A549 (cell line): ENCODE results near the gene KCNJ10.

ENCODE experiments used
- BHLHE40 ChIP-seq: IDR thresholded peaks from 2 replicates; pipeline ENCODE4 v1.6.1; 2012; ENCODE audit warnings: low read depth, low read length, inconsistent platforms
- CBX2 ChIP-seq: fragments of 200-600 bp; sonication (generic); IDR thresholded peaks from 2 replicates; pipeline ENCODE4 v1.6.1; 2016; ENCODE audit warnings: low read depth, mild to moderate bottlenecking, borderline replicate concordance
- CEBPB ChIP-seq, 2 experiments: fragments of >200 bp in 1 of 2; sonication (Bioruptor Twin) in 1 of 2; formaldehyde crosslinking in 1 of 2; IDR thresholded peaks; 2 replicates each; pipeline ENCODE4 v1.6.1; 2012 to 2016
- CHD4 ChIP-seq: fragments of 200-600 bp; sonication (generic); IDR thresholded peaks from 2 replicates; pipeline ENCODE4 v1.6.1; 2016; ENCODE audit warnings: antibody characterized with exemption, mild to moderate bottlenecking, borderline replicate concordance
- HMGXB4 ChIP-seq: fragments of 250-450 bp; sonication (Bioruptor Pico); IDR thresholded peaks from 2 replicates; pipeline ENCODE4 v1.5.0; 2021; ENCODE audit warnings: mild to moderate bottlenecking, moderate library complexity, borderline replicate concordance
- JUNB ChIP-seq: fragments of >200 bp; sonication (Bioruptor Twin); formaldehyde crosslinking; IDR thresholded peaks from 2 replicates; pipeline ENCODE4 v1.6.1; 2016
- POLR2A ChIP-seq: IDR thresholded peaks from 2 replicates; pipeline ENCODE4 v1.6.1; 2012; ENCODE audit warnings: mild to moderate bottlenecking, low read length
- RAD21 ChIP-seq, 2 experiments: fragments of >200 bp in 1 of 2; sonication (Bioruptor Twin) in 1 of 2; formaldehyde crosslinking in 1 of 2; IDR thresholded peaks in 1 of 2; conservative IDR thresholded peaks in 1 of 2; 2 replicates in 1 of 2; 3 replicates in 1 of 2; pipeline ENCODE4 v1.6.1; 2012 to 2018; ENCODE audit warnings: inconsistent platforms in 1 of 2
- RFX5 ChIP-seq: fragments of 450-650 bp; IDR thresholded peaks from 2 replicates; pipeline ENCODE4 v1.7.1; 2014; ENCODE audit warnings: antibody characterized with exemption, mild to moderate bottlenecking, moderate library complexity
- USF2 ChIP-seq: fragments of 450-650 bp; IDR thresholded peaks from 2 replicates; pipeline ENCODE4 v1.6.1; 2014; ENCODE audit warnings: antibody characterized with exemption
- ZFP36 ChIP-seq: fragments of 450-650 bp; IDR thresholded peaks from 2 replicates; pipeline ENCODE4 v1.6.1; 2014; ENCODE audit warnings: borderline replicate concordance; ENCODE audit not compliant: partially characterized antibody
- TF ChIP-seq, protein P1 (sequence below): fragments of >200 bp; sonication (Bioruptor Twin); formaldehyde crosslinking; IDR thresholded peaks from 3 replicates; pipeline ENCODE4 v1.5.1; 2016

DNA sequence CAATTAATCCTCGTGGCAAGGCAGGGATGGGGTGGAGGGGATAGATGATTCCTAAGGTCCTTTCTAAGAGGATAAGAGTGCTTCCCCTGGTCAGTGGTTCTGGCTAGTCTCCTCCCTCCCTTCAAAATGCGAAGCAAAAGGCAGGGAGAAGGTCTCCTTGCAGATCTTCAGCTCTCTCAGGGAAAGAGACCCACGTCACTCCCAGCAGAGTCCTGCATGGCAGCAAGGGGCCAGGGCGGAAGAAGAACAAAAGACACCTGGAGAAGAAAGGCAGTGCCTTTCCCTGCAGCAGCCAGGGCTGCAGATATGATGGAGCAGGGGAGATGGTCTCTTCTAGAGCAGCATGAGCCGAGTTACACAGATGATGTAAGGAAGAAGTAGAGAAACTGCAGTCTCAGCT lies 86.3 kb downstream of the KCNJ10 start:
- TF ChIP-seq POLR2A (no peak), CEBPB (IDR thresholded peaks at IDR 0.05) (no peak), RAD21 (conservative IDR thresholded peaks at IDR 0.05 in 1 of 2, IDR thresholded peaks at IDR 0.05 in 1 of 2) (no peak), USF2 (no peak), CBX2 (no peak), RFX5 (no peak), ZFP36 (no peak), BHLHE40 (no peak), CHD4 (no peak), HMGXB4 (CRISPR knock-in tag) (no peak), JUNB (no peak)
- TF ChIP-seq, protein P1, sequence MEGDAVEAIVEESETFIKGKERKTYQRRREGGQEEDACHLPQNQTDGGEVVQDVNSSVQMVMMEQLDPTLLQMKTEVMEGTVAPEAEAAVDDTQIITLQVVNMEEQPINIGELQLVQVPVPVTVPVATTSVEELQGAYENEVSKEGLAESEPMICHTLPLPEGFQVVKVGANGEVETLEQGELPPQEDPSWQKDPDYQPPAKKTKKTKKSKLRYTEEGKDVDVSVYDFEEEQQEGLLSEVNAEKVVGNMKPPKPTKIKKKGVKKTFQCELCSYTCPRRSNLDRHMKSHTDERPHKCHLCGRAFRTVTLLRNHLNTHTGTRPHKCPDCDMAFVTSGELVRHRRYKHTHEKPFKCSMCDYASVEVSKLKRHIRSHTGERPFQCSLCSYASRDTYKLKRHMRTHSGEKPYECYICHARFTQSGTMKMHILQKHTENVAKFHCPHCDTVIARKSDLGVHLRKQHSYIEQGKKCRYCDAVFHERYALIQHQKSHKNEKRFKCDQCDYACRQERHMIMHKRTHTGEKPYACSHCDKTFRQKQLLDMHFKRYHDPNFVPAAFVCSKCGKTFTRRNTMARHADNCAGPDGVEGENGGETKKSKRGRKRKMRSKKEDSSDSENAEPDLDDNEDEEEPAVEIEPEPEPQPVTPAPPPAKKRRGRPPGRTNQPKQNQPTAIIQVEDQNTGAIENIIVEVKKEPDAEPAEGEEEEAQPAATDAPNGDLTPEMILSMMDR, result no peak
